Endodermal cell (in vitro differentiated cells): Measurements from ENCODE around the gene FUT8. TPM values are rescaled to one million over a fixed set of nuclear protein-coding genes. Genes with fewer than 3 reads are reported as not detected.

ENCODE experiments used
- DNase-seq: peaks from one replicate; pipeline ENCODE4 v3.0.0-alpha.2; 2017
- H3K27ac ChIP-seq: 2 replicates; pipeline ENCODE4 v1.5.1; 2013; ENCODE audit warnings: mild to moderate bottlenecking, low read depth, low read length, moderate library complexity
- H3K27me3 ChIP-seq: 2 replicates; pipeline ENCODE4 v1.6.1; 2013; ENCODE audit warnings: mild to moderate bottlenecking, low read length, moderate library complexity; ENCODE audit not compliant: insufficient read depth, control insufficient read depth, poor library complexity, severe bottlenecking
- H3K36me3 ChIP-seq: 2 replicates; pipeline ENCODE4 v1.7.0; 2013; ENCODE audit warnings: mild to moderate bottlenecking, low read length, moderate library complexity; ENCODE audit not compliant: control insufficient read depth, insufficient read depth
- H3K4me1 ChIP-seq: one replicate; pipeline ENCODE4 v1.7.0; 2013; ENCODE audit warnings: low read length; ENCODE audit not compliant: control insufficient read depth, insufficient read depth
- H3K4me3 ChIP-seq: 2 replicates; pipeline ENCODE4 v1.5.1; 2013; ENCODE audit warnings: mild to moderate bottlenecking, low read length, moderate library complexity
- H3K9ac ChIP-seq: 2 replicates; pipeline ENCODE4 v1.6.1; 2013; ENCODE audit warnings: mild to moderate bottlenecking, low read length, moderate library complexity; ENCODE audit not compliant: poor library complexity, severe bottlenecking; ENCODE audit errors: extremely low read depth
- H3K9me3 ChIP-seq: 2 replicates; pipeline ENCODE4 v1.6.1; 2013; ENCODE audit warnings: mild to moderate bottlenecking, low read length, moderate library complexity; ENCODE audit not compliant: control insufficient read depth
- H3K27ac Mint-ChIP-seq: 2 replicates; pipeline ENCODE4 v1.8.0; 2020; ENCODE audit warnings: mixed read lengths
- H3K27me3 Mint-ChIP-seq: 2 replicates; pipeline ENCODE4 v1.8.0; 2021; ENCODE audit warnings: mild to moderate bottlenecking, mixed read lengths; ENCODE audit not compliant: insufficient read depth
- H3K36me3 Mint-ChIP-seq: 2 replicates; pipeline ENCODE4 v1.8.0; 2020; ENCODE audit warnings: low read depth, mixed read lengths
- H3K4me1 Mint-ChIP-seq: 2 replicates; pipeline ENCODE4 v1.8.0; 2020; ENCODE audit warnings: mixed read lengths
- H3K4me3 Mint-ChIP-seq: 2 replicates; pipeline ENCODE4 v1.8.0; 2020; ENCODE audit warnings: mild to moderate bottlenecking, moderate library complexity, mixed read lengths
- H3K9me3 Mint-ChIP-seq: 2 replicates; pipeline ENCODE4 v1.8.0; 2020; ENCODE audit warnings: mild to moderate bottlenecking, mixed read lengths
- CTCF ChIP-seq: fragments of 200-600 bp; sonication (generic); conservative IDR thresholded peaks from 2 replicates; pipeline ENCODE4 v1.5.0; 2021; ENCODE audit warnings: antibody characterized with exemption, mild to moderate bottlenecking
- WGBS, 2 experiments: methylation state at CpG; one replicate each; pipeline versions ENCODE4 v1.1.5 to v1.1.7; 2013; ENCODE audit warnings: missing lambda C conversion rate in 2 of 2, mixed read lengths in 1 of 2; ENCODE audit not compliant: insufficient coverage in 1 of 2, insufficient read length in 1 of 2; 5-methylcytosine and 5-hydroxymethylcytosine counted together
- total RNA-seq, 2 donors: library from RNA; stranded (reverse); fragmentation: NEBNext Ultra II Directional in 1 of 2; extraction: Animal tissue kit (Norgen Biotek cat#: 25700) in 1 of 2; gene quantifications; 2 replicates in 1 of 2; 3 replicates in 1 of 2; pipeline ENCODE4 v1.2.1, GENCODE V29; 2021

The FUT8 gene
- total RNA-seq, 2 donors from 2014 or later: 63.9 to 76.9 TPM

GRCh38 chr14:65533736-65534404 is 121.3 kb downstream of the FUT8 start:
- Histone ChIP-seq H3K36me3 (peaks cover 2% of the 10 kb centered on the region), H3K4me3 (no peak overlapping the region), H3K27me3 (no peaks in the 10 kb centered on the region), H3K9ac (no peak overlapping the region), H3K4me1 (no peaks in the 10 kb centered on the region), H3K27ac (no peak overlapping the region), H3K9me3 (peaks cover 18% of the 10 kb centered on the region)
- Mint-ChIP-seq H3K9me3 (peaks cover 8% of the 10 kb centered on the region), H3K27me3 (no peaks in the 10 kb centered on the region), H3K36me3 (peaks cover 5% of the 10 kb centered on the region), H3K4me3 (no peak overlapping the region), H3K4me1 (no peaks in the 10 kb centered on the region), H3K27ac (no peak overlapping the region)
- TF ChIP-seq CTCF: no peak
- WGBS, 2 experiments: 86 to 99% methylated on average over 2 to 4 of the region's 4 CpGs
- DNase-seq: no peak

- Mint-ChIP-seq H3K36me3 (no peaks in the 10 kb centered on the region), H3K27ac (no peak overlapping the region), H3K9me3 (no peaks in the 10 kb centered on the region), H3K4me1 (no peaks in the 10 kb centered on the region), H3K27me3 (no peaks in the 10 kb centered on the region), H3K4me3 (no peak overlapping the region)
- WGBS, 2 experiments: 94% methylated on average over 2 of the region's 2 CpGs; no CpG with 5 or more reads in 1 of the 2 experiments
- H3K4me3 ChIP-seq: no peak overlapping the region
- H3K36me3 ChIP-seq: no peaks in the 10 kb centered on the region
- H3K9ac ChIP-seq: no peak overlapping the region
- no peak overlapping the region for H3K27ac ChIP-seq
- peaks cover 4% of the 10 kb centered on the region for H3K9me3 ChIP-seq
- H3K27me3 ChIP-seq: no peaks in the 10 kb centered on the region
- TF ChIP-seq CTCF: no peak
- H3K4me1 ChIP-seq: no peaks in the 10 kb centered on the region
- DNase-seq: no peak
These were observed 124.4 kb downstream of the FUT8 start for GRCh38 chr14:65536781-65537423.

- Mint-ChIP-seq H3K4me3 (no peak overlapping the region), H3K27me3 (no peaks in the 10 kb centered on the region), H3K9me3 (no peaks in the 10 kb centered on the region), H3K36me3 (no peaks in the 10 kb centered on the region), H3K27ac (no peak overlapping the region), H3K4me1 (no peaks in the 10 kb centered on the region)
- Histone ChIP-seq H3K27me3 (no peaks in the 10 kb centered on the region), H3K9me3 (no peaks in the 10 kb centered on the region), H3K27ac (no peak overlapping the region), H3K4me1 (no peaks in the 10 kb centered on the region), H3K36me3 (no peaks in the 10 kb centered on the region), H3K4me3 (no peak overlapping the region), H3K9ac (no peak overlapping the region)
- no peak for DNase-seq
- 92 to 100% methylated on average over 2 of the region's 2 CpGs for WGBS, 2 experiments
- TF ChIP-seq CTCF: no peak
These were observed 136.3 kb downstream of the FUT8 start for GRCh38 chr14:65548878-65549277.
